A549 (cell line): ENCODE measurements around the gene SVEP1. TPM values are rescaled to one million over a fixed set of nuclear protein-coding genes. Genes with fewer than 3 reads are reported as not detected.
"Not testable (repeated sequence)": the region's sequence is repeated elsewhere in the genome, so short reads cannot be mapped to it uniquely, and the experiment has no call there.

Experiments used
- ATAC-seq, 2 experiments: fragments of 200-7000 bp in 1 of 2; fragments of >200 bp in 1 of 2; cut with Nextera tagmentation in 1 of 2; cut with Tn5 transposase in 1 of 2; 3 replicates each; pipeline versions ENCODE4 v1.8.0 to v1.9.1; 2018 to 2020; ENCODE audit warnings: mild to moderate bottlenecking in 1 of 2, moderate library complexity in 1 of 2
- CTCF ChIA-PET: fragments of 300-600 bp; sonication (Branson Sonifier 250); formaldehyde crosslinking; extraction: SDS; loops from one replicate; lab custom pipeline; 2021; ENCODE audit warnings: antibody characterized with exemption, inconsistent platforms; lab: Yijun Ruan, JAX
- POLR2A ChIA-PET: fragments of 350-600 bp; formaldehyde crosslinking; extraction: SDS; loops from one replicate; lab custom pipeline; 2021; ENCODE audit warnings: antibody characterized with exemption, inconsistent platforms; lab: Yijun Ruan, JAX
- DNase-seq, 2 experiments: peaks; one replicate each; pipeline versions ENCODE4 v3.0.0 to v3.0.0-alpha.2; 2011 to 2016; ENCODE audit warnings: low read depth in 1 of 2, low spot score in 1 of 2
- FAIRE-seq: peaks from 2 replicates; lab custom pipeline; 2011; peaks lifted over from hg19 to GRCh38; lab: Jason Lieb, UNC
- H3K27ac ChIP-seq, 2 experiments: fragments of >200 bp; sonication (Bioruptor Twin); formaldehyde crosslinking; 3 replicates each; pipeline ENCODE4 v1.5.1; 2016 to 2017
- H3K4me1 ChIP-seq: fragments of >200 bp; sonication (Bioruptor Twin); formaldehyde crosslinking; 3 replicates; pipeline ENCODE4 v1.6.1; 2016
- H3K4me2 ChIP-seq: fragments of >200 bp; sonication (Bioruptor Twin); formaldehyde crosslinking; 3 replicates; pipeline ENCODE4 v1.6.1; 2016
- H3K4me3 ChIP-seq: fragments of >200 bp; sonication (Bioruptor Twin); formaldehyde crosslinking; 3 replicates; pipeline ENCODE4 v1.5.1; 2016
- H3K9me3 ChIP-seq: fragments of >200 bp; sonication (Bioruptor Twin); formaldehyde crosslinking; 3 replicates; pipeline ENCODE4 v1.6.1; 2016
- ATOH8 ChIP-seq: fragments of 250-450 bp; sonication (Bioruptor Pico); IDR thresholded peaks from 2 replicates; pipeline ENCODE4 v1.5.0; 2020; ENCODE audit warnings: low read depth, mild to moderate bottlenecking, moderate library complexity
- BCL3 ChIP-seq: fragments of >200 bp; sonication (Bioruptor Twin); formaldehyde crosslinking; IDR thresholded peaks from 3 replicates; pipeline ENCODE4 v1.6.1; 2016
- CHD2 ChIP-seq: fragments of 150-350 bp; IDR thresholded peaks from 2 replicates; pipeline ENCODE4 v1.6.1; 2014; ENCODE audit warnings: low read length; ENCODE audit not compliant: partially characterized antibody
- CHD4 ChIP-seq: fragments of 200-600 bp; sonication (generic); IDR thresholded peaks from 2 replicates; pipeline ENCODE4 v1.6.1; 2016; ENCODE audit warnings: antibody characterized with exemption, mild to moderate bottlenecking, borderline replicate concordance
- E2F6 ChIP-seq: IDR thresholded peaks from 2 replicates; pipeline ENCODE4 v1.6.1; 2012; ENCODE audit warnings: low read depth, borderline replicate concordance
- EHMT2 ChIP-seq: fragments of 200-600 bp; sonication (generic); IDR thresholded peaks from 2 replicates; pipeline ENCODE4 v1.6.1; 2016; ENCODE audit warnings: antibody characterized with exemption, low read depth, mild to moderate bottlenecking, moderate library complexity
- EP300 ChIP-seq, 2 experiments: fragments of >200 bp; sonication (Bioruptor Twin); formaldehyde crosslinking; IDR thresholded peaks; 2 replicates in 1 of 2; 3 replicates in 1 of 2; pipeline ENCODE4 v1.6.1; 2016 to 2017
- GATA3 ChIP-seq: IDR thresholded peaks from 2 replicates; pipeline ENCODE4 v1.6.1; 2012; ENCODE audit warnings: borderline replicate concordance
- HEYL ChIP-seq: fragments of 250-450 bp; sonication (Bioruptor Pico); IDR thresholded peaks from 2 replicates; pipeline ENCODE4 v1.8.0; 2021; ENCODE audit warnings: mild to moderate bottlenecking, moderate library complexity
- HOXA7 ChIP-seq: fragments of 250-450 bp; sonication (Bioruptor Pico); IDR thresholded peaks from 2 replicates; pipeline ENCODE4 v1.5.0; 2020; ENCODE audit warnings: mild to moderate bottlenecking, moderate library complexity
- MAFK ChIP-seq: fragments of 450-650 bp; IDR thresholded peaks from 2 replicates; pipeline ENCODE4 v1.6.1; 2014; ENCODE audit not compliant: partially characterized antibody
- MYC ChIP-seq: IDR thresholded peaks from 2 replicates; pipeline ENCODE4 v1.6.1; 2012; ENCODE audit warnings: mild to moderate bottlenecking, inconsistent platforms, low read length, improper control_type of control experiment, borderline replicate concordance
- NFE2L2 ChIP-seq: fragments of 150-350 bp; conservative IDR thresholded peaks from 2 replicates; pipeline ENCODE4 v1.6.1; 2014; ENCODE audit warnings: low read length
- NR3C1 ChIP-seq: fragments of >200 bp; sonication (Bioruptor Twin); formaldehyde crosslinking; IDR thresholded peaks from 3 replicates; pipeline ENCODE4 v1.6.1; 2017
- POLR2A ChIP-seq: IDR thresholded peaks from 2 replicates; pipeline ENCODE4 v1.6.1; 2012; ENCODE audit warnings: mild to moderate bottlenecking, low read length
- RAD21 ChIP-seq, 2 experiments: fragments of >200 bp in 1 of 2; sonication (Bioruptor Twin) in 1 of 2; formaldehyde crosslinking in 1 of 2; IDR thresholded peaks in 1 of 2; conservative IDR thresholded peaks in 1 of 2; 2 replicates in 1 of 2; 3 replicates in 1 of 2; pipeline ENCODE4 v1.6.1; 2012 to 2018; ENCODE audit warnings: inconsistent platforms in 1 of 2
- TP53 ChIP-seq: fragments of 250-450 bp; sonication (Bioruptor Pico); IDR thresholded peaks from 2 replicates; pipeline ENCODE4 v1.5.0; 2021; ENCODE audit warnings: mild to moderate bottlenecking, moderate library complexity
- ZNF302 ChIP-seq: fragments of 250-450 bp; sonication (Bioruptor Pico); IDR thresholded peaks from 2 replicates; pipeline ENCODE4 v1.9.0; 2021; ENCODE audit warnings: inconsistent platforms, mild to moderate bottlenecking, moderate library complexity
- WGBS: methylation state at CpG from one replicate; pipeline ENCODE4 v1.1.6; 2017; ENCODE audit errors: missing lambda C conversion rate; 5-methylcytosine and 5-hydroxymethylcytosine counted together
- polyA plus RNA-seq, 4 experiments: library from polyadenylated mRNA; depleted of rRNA in 3 of 4; stranded (reverse); fragments of >200 nt; fragmentation: RNase III in 1 of 4; extraction: RNeasy Plus Mini Kit Qiagen cat#74134 plus additional on column Dnase treatment in 1 of 4; gene quantifications; 2 replicates in 3 of 4; 3 replicates in 1 of 4; pipeline ENCODE4 v1.2.3, GENCODE V29; 2011 to 2017

The SVEP1 gene
- polyA plus RNA-seq, 2 of the 4 experiments (the other 2 are of a cell fraction): 0.52 to 1.5 TPM

GRCh38 chr9:110399983-110400382, 179.6 kb downstream of the SVEP1 start:
- Histone ChIP-seq H3K27ac (no peak overlapping the region), H3K4me3 (no peak overlapping the region), H3K4me1 (no peaks in the 10 kb centered on the region), H3K9me3 (no peaks in the 10 kb centered on the region), H3K4me2 (no peak overlapping the region)
- WGBS: 91% methylated on average over 4 of the region's 4 CpGs
- no peak for FAIRE-seq
- no peak for ATAC-seq
- TF ChIP-seq NFE2L2 (no peak), MYC (no peak), EHMT2 (no peak), MAFK (no peak), ATOH8 (CRISPR knock-in tag) (no peak), HOXA7 (CRISPR knock-in tag) (no peak), RAD21 (conservative IDR thresholded peaks at IDR 0.05 in 1 of 2, IDR thresholded peaks at IDR 0.05 in 1 of 2) (no peak), GATA3 (no peak), BCL3 (no peak), CHD4 (no peak), CHD2 (no peak), TP53 (CRISPR knock-in tag) (no peak), EP300 (IDR thresholded peaks at IDR 0.05) (no peak), POLR2A (no peak), HEYL (CRISPR knock-in tag) (no peak), E2F6 (no peak), ZNF302 (CRISPR knock-in tag) (no peak)
- ChIA-PET CTCF (interaction anchor here (1.0 kb wide), 1 partner anchor 172 kb away, joined by 3 read pairs; no protein-coding TSS in a partner anchor), POLR2A (no interaction called here)
- DNase-seq: no peak

GRCh38 chr9:110398992-110399391, 180.5 kb downstream of the SVEP1 start:
- POLR2A ChIA-PET, CTCF ChIA-PET, ATAC-seq, H3K9me3 ChIP-seq, DNase-seq, H3K4me3 ChIP-seq, H3K27ac ChIP-seq, H3K4me1 ChIP-seq, FAIRE-seq, H3K4me2 ChIP-seq: not testable (repeated sequence)
- 7% methylated on average over 1 of the region's 2 CpGs for WGBS

- CTCF ChIA-PET: no interaction called here
- H3K27ac ChIP-seq: no peak overlapping the region
- DNase-seq (no peak), ATAC-seq (no peak)
- POLR2A ChIA-PET: no interaction called here
- no peak overlapping the region for H3K4me3 ChIP-seq
- H3K4me1 ChIP-seq: no peaks in the 10 kb centered on the region
- H3K9me3 ChIP-seq: no peaks in the 10 kb centered on the region
- TF ChIP-seq NR3C1: no peak
- TF ChIP-seq, all 56 proteins: peak for 0
- H3K4me2 ChIP-seq: no peak overlapping the region
- no peak for FAIRE-seq
- 53% methylated on average over 2 of the region's 2 CpGs for WGBS
Observed at GRCh38 chr9:110391826-110392485, 187.6 kb downstream of the SVEP1 start.
